Measurements from ENCODE around the gene PER1. TPM values are rescaled to one million over a fixed set of nuclear protein-coding genes. Genes with fewer than 3 reads are reported as not detected.

The PER1 gene, protein sequence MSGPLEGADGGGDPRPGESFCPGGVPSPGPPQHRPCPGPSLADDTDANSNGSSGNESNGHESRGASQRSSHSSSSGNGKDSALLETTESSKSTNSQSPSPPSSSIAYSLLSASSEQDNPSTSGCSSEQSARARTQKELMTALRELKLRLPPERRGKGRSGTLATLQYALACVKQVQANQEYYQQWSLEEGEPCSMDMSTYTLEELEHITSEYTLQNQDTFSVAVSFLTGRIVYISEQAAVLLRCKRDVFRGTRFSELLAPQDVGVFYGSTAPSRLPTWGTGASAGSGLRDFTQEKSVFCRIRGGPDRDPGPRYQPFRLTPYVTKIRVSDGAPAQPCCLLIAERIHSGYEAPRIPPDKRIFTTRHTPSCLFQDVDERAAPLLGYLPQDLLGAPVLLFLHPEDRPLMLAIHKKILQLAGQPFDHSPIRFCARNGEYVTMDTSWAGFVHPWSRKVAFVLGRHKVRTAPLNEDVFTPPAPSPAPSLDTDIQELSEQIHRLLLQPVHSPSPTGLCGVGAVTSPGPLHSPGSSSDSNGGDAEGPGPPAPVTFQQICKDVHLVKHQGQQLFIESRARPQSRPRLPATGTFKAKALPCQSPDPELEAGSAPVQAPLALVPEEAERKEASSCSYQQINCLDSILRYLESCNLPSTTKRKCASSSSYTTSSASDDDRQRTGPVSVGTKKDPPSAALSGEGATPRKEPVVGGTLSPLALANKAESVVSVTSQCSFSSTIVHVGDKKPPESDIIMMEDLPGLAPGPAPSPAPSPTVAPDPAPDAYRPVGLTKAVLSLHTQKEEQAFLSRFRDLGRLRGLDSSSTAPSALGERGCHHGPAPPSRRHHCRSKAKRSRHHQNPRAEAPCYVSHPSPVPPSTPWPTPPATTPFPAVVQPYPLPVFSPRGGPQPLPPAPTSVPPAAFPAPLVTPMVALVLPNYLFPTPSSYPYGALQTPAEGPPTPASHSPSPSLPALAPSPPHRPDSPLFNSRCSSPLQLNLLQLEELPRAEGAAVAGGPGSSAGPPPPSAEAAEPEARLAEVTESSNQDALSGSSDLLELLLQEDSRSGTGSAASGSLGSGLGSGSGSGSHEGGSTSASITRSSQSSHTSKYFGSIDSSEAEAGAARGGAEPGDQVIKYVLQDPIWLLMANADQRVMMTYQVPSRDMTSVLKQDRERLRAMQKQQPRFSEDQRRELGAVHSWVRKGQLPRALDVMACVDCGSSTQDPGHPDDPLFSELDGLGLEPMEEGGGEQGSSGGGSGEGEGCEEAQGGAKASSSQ (N-terminal part only)
- polyA plus RNA-seq = 1 to 10 TPM; 3.5 to 8.5 (median 4.5) TPM

DNA sequence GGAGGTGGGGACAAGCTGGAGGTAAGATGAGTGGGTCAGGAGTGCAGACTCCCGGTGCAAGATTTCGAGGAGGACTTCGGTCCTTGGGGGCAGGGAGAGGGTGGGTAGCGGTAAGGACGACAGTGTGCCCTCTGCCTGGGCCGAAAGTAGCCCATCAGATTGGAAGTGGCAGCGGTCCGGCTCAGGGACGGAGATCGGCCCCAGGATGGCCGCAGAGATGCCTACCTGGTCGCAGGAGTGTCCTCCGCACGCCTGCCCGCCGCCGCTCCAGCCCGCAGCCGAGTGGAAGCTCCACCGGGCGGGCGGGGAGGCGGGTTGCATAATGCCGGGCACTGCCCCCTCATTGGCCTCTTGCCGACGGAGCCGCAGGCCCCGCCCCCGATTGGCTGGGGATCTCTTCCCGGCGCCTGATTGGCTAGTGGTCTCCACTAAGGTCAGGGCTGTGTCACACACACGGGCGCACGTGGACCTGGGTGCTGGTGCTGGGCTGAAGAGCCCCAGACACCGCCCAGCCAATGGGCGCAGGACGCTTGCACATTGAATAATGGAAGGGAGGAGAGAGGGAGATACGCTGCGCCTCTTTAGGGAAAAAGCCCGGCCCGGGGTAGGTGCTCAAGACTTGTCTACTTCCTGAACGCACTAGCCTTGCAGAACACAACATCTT is at the start of gene PER1:
TSS of gene PER1 (minus strand) at position 293 of the 664 bp plus-strand sequence. CDS start 1,698 bp downstream, outside the sequence.
- peak; percentile 81 to 83 (median 82) for DNase-seq
- Mint-ChIP-seq H3K27ac (peak within 1 kb of the TSS in 2 of 6 donors; percentile 90 to 95), H3K4me1 (peaks cover 9 to 38% of the 10 kb centered on the region in 2 donors), H3K36me3 (peaks cover 0 to 12% (median 4%) of the 10 kb centered on the region in 3 donors), H3K4me3 (peak within 1 kb of the TSS; percentile 85 to 97 (median 90)), H3K9me3 (peaks cover 0 to 4% (median 0%) of the 10 kb centered on the region in 6 donors), H3K27me3 (ENCODE audit: low read depth in 3 of 3) (peaks cover 47 to 50% (median 50%) of the 10 kb centered on the region in 3 donors)

DNA sequence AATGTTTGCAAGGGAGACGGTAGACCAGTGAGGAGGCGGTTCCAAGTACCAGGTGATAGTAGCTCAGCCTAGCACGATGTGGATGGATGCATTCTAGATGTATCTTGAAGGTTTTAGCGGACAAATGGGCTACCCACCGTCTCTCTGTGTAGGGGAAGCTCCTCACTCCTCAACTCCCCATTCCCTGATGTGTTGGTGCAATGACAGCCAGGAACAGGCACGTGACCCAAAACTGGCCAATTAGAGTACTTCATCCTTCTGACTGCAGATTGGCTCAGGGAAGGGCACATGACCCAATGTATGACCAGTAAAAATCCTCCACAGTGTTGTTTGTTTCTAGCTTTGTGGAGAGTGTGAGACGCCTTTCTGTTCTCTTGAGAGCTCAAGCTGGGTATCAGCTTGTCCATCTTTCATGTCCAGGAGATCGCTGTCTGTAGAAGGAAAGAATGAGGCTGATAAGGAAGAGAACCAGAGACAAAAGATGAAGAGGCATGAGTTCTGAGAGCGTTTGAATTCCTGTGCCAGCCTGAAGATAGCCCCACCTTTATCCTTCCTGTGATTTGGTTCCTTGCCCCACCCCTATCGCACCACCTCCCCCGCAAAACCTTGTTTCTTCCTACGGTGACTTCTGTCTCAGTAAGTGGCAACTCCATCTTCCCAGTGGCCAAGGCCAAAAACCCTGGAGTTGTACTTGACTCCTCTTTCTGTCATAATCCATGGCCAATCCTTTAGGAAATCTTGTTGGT is 40.0 kb upstream of the PER1 start:
- DNase-seq = peak; percentile 59 to 69 (median 64)
- no peak overlapping the region for H3K27ac Mint-ChIP-seq
- H3K36me3 Mint-ChIP-seq = no peaks in the 10 kb centered on the region
- no peaks in the 10 kb centered on the region for H3K9me3 Mint-ChIP-seq
- H3K4me1 Mint-ChIP-seq = peaks cover 12 to 14% of the 10 kb centered on the region in 2 donors
- peaks cover 0 to 4% (median 2%) of the 10 kb centered on the region in 3 donors for H3K27me3 Mint-ChIP-seq (ENCODE audit: low read depth in 3 of 3)
- H3K4me3 Mint-ChIP-seq = no peak overlapping the region

DNA sequence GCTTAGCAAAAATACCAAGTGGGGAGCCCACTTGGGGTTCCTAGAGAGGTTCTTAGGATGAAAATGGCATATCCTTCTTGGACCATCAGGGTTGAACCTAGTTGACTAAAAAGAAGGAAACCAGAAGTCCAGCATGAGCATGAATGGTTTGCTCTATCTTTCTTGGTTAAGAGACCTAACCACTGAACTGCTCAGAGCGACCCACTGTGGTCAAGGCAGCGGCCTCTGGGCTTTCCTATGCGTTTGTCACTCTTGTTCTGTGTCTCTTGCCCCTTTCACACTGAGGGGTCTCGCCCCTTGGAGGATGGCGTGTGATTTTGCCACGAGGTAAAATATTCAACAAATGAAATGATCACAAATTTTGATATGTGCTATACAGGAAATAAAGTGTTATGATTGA is 38.3 kb upstream of the PER1 start:
- Mint-ChIP-seq H3K36me3 (no peaks in the 10 kb centered on the region), H3K27me3 (ENCODE audit: low read depth in 3 of 3) (peaks cover 0 to 4% (median 1%) of the 10 kb centered on the region in 3 donors), H3K27ac (peak overlapping the region; percentile 77 to 94 (median 88)), H3K4me1 (peaks cover 12 to 14% of the 10 kb centered on the region in 2 donors), H3K4me3 (no peak overlapping the region), H3K9me3 (no peaks in the 10 kb centered on the region)
- no peak for DNase-seq

DNA sequence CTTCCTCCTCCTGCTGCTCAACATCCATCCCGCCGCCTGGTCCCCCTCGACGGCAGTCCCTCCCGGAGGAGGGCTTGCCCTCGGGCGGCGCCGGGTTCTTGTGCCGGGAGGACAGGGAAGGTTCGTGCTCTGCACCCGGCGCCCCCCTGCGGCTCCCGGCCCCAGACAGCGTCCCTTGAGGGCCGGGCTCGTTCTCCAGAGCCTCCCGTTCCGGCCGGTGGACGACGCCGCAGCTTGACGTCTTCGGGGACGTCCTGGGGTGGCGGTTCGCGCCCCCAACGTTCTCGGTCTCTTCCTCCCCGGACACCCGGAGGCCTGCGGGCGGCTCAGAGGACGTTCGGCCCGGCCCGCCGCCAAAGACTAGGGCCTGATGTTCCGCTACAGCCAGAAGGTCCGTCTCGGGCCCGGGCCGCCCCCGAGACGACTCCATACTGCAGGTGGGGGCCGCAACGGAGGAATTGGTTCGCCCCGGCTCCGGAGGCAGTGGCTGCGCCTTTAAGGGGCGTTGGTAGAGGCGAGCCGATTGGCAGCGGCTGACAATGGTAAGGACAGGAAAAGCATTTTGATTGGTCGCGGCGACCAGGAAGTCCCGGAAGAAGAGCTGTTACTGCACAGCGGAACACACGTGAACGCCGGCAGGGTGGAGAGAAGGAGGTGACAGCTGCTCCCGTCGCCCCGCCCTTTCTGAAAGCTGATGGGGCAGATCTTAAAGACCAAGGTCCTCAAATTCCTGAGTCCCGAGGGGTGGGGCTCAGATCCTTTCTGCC is 37.7 kb upstream of the PER1 start, which contains the start of gene BORCS6:
TSS of gene BORCS6 (minus strand) at position 470 of the 767 bp plus-strand sequence. CDS start at position 430, 40 bp downstream.
- Mint-ChIP-seq H3K36me3 (no peaks in the 10 kb centered on the region), H3K27ac (peak within 1 kb of the TSS; percentile 77 to 94 (median 88)), H3K4me3 (no peak within 1 kb of the TSS), H3K9me3 (no peaks in the 10 kb centered on the region), H3K27me3 (ENCODE audit: low read depth in 3 of 3) (peaks cover 0 to 6% (median 3%) of the 10 kb centered on the region in 3 donors), H3K4me1 (peaks cover 12 to 14% of the 10 kb centered on the region in 2 donors)
- DNase-seq = peak; percentile 96

DNA sequence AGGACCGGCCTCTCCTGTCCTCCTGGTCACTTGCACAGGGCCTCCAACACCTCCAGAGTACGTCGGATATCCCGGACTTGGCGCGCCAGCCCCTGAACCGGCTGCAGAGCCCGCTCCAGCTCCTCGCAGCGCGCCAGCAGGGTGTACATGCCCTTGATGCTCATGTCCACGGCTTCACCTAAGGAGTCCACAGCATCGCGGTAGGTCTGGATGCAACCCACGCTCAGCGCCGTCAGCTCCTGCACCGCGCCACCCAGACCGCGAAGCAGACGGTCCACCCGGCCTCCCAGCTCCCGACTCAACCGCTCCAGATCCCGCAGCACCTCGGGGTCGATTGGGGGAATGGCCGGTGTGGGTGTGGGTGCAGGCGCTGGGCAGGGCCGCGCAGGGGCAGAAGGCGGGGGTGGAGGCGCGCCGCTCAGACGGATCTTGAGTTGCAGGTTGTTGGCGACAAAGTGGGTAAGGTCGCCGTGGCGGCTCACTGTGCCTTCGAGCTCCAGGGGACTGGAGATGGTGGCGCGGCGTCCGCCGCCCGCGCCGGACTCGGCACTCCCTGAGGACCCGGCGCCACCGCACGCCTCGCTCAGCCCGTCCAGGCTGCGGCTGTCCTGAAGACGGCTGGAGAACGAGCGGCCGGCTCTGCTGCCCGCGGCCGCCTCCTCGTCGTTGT is 37.0 kb upstream of the PER1 start:
- peaks cover 0 to 10% (median 6%) of the 10 kb centered on the region in 3 donors for H3K27me3 Mint-ChIP-seq (ENCODE audit: low read depth in 3 of 3)

GRCh38 chr17:8188263-8188839 is 36.1 kb upstream of the PER1 start:
- H3K27ac Mint-ChIP-seq = peak overlapping the region in 1 of 6 donors; percentile 87
- DNase-seq = peak in 1 of 3 donors; percentile 8
- H3K4me3 Mint-ChIP-seq = no peak overlapping the region
- H3K9me3 Mint-ChIP-seq = no peaks in the 10 kb centered on the region
- peaks cover 14 to 15% of the 10 kb centered on the region in 2 donors for H3K4me1 Mint-ChIP-seq
- peaks cover 2 to 13% (median 6%) of the 10 kb centered on the region in 3 donors for H3K27me3 Mint-ChIP-seq (ENCODE audit: low read depth in 3 of 3)
- H3K36me3 Mint-ChIP-seq = no peaks in the 10 kb centered on the region

More for the DNA sequence above, 37.0 kb upstream of the PER1 start:
- peaks cover 14 to 15% of the 10 kb centered on the region in 2 donors for H3K4me1 Mint-ChIP-seq
- peak overlapping the region in 5 of 6 donors; percentile 77 to 94 (median 87) for H3K27ac Mint-ChIP-seq
- H3K4me3 Mint-ChIP-seq = no peak overlapping the region
- H3K36me3 Mint-ChIP-seq = no peaks in the 10 kb centered on the region
- DNase-seq = peak; percentile 24 to 44 (median 39)
- no peaks in the 10 kb centered on the region for H3K9me3 Mint-ChIP-seq

GRCh38 chr17:8187517-8188262 is 35.5 kb upstream of the PER1 start:
- Mint-ChIP-seq H3K27me3 (ENCODE audit: low read depth in 3 of 3) (peaks cover 5 to 13% (median 6%) of the 10 kb centered on the region in 3 donors), H3K4me1 (peaks cover 14 to 15% of the 10 kb centered on the region in 2 donors), H3K4me3 (no peak overlapping the region), H3K36me3 (no peaks in the 10 kb centered on the region), H3K9me3 (no peaks in the 10 kb centered on the region), H3K27ac (no peak overlapping the region)
- DNase-seq = peak; percentile 90 to 91 (median 91)

DNA sequence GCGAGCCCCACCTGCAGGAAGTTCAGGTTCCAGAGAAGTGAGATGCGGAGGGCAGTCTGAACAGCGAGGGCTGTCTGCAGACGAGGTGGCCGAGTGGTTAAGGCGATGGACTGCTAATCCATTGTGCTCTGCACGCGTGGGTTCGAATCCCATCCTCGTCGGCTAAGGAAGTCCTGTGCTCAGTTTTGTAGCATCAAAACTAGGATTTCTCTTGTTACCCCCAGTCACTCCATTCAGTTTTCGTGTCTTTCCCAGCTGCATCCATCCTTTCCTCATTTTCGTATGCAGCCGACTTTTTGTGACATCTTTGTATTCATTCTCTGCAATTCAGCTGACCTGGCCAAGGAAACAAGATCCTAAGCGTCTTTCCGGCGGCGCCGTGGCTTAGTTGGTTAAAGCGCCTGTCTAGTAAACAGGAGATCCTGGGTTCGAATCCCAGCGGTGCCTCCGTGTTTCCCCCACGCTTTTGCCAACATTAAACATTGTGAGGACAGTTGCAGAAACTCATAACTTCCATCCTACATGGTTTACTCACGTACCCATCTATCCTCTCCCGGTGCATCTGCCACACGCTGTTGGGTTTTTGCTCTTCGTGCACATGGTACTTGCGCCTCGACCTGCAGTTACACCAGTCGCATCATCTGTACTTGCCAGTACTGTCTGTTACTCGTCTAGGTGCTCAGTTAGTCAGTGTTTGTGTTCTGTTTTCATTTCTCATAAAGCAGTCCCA is 34.7 kb upstream of the PER1 start:
- Mint-ChIP-seq H3K36me3 (no peaks in the 10 kb centered on the region), H3K4me3 (no peak overlapping the region), H3K9me3 (no peaks in the 10 kb centered on the region), H3K27ac (no peak overlapping the region), H3K4me1 (peaks cover 14 to 16% of the 10 kb centered on the region in 2 donors), H3K27me3 (ENCODE audit: low read depth in 3 of 3) (peaks cover 5 to 14% (median 6%) of the 10 kb centered on the region in 3 donors)
- peak; percentile 91 to 95 (median 94) for DNase-seq

GRCh38 chr17:8186446-8186786 is 34.2 kb upstream of the PER1 start:
- Mint-ChIP-seq H3K27me3 (ENCODE audit: low read depth in 3 of 3) (peaks cover 5 to 14% (median 6%) of the 10 kb centered on the region in 3 donors), H3K9me3 (no peaks in the 10 kb centered on the region), H3K4me1 (peaks cover 14 to 17% of the 10 kb centered on the region in 2 donors), H3K4me3 (no peak overlapping the region), H3K36me3 (no peaks in the 10 kb centered on the region), H3K27ac (no peak overlapping the region)
- no peak for DNase-seq
